ENCODE data around the gene PPP4R1.

DNA sequence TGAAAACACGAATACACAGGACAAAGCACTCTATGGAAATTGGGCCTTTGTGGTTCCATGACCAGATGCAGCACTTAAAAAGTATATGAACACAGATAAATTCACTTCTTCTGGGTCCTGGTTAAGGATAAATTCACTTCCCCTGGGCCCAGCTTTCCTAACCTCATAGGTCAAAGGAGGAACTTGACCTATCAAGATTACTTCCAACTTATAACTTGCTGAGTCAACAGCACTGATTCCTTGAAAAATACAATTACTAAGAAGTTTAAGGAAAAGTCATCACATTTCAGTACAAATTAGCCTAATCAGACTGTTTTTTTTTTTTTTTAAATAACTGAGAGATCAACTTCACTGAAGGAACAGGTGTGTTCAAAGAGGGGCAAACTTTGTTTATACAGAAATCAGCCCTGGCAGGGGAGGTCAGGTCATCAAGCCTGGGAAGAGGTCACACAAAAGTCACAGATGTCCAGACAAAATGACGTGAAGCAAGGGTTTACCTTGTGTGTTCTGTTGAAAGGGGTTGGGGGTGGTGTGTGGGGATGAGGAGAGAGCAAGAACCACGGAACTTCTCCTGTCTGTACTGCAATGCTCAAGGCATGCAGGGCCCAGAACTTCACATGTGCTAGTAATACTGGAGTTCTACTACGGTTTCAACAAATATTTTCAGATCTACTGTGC, 55.8 kb downstream of the PPP4R1 start:
- TF ChIP-seq, protein P1, sequence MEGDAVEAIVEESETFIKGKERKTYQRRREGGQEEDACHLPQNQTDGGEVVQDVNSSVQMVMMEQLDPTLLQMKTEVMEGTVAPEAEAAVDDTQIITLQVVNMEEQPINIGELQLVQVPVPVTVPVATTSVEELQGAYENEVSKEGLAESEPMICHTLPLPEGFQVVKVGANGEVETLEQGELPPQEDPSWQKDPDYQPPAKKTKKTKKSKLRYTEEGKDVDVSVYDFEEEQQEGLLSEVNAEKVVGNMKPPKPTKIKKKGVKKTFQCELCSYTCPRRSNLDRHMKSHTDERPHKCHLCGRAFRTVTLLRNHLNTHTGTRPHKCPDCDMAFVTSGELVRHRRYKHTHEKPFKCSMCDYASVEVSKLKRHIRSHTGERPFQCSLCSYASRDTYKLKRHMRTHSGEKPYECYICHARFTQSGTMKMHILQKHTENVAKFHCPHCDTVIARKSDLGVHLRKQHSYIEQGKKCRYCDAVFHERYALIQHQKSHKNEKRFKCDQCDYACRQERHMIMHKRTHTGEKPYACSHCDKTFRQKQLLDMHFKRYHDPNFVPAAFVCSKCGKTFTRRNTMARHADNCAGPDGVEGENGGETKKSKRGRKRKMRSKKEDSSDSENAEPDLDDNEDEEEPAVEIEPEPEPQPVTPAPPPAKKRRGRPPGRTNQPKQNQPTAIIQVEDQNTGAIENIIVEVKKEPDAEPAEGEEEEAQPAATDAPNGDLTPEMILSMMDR (IDR thresholded peaks at IDR 0.05), result no peak
- TF ChIP-seq ZFX (IDR thresholded peaks at IDR 0.05; ENCODE audit: borderline replicate concordance), result no peak
